ENCODE data around the gene GFOD1.

GRCh38 chr6:13472099-13472498 lies 15.3 kb downstream of the GFOD1 start:
- TF ChIP-seq EP300 (IDR thresholded peaks at IDR 0.05; ENCODE audit: borderline replicate concordance in 1 of 2, low read depth in 1 of 2, low read length in 1 of 2) (no peak), CTCF (IDR thresholded peaks at IDR 0.05) (no peak), POLR2AphosphoS5 (IDR thresholded peaks at IDR 0.05; ENCODE audit: low read depth, low read length) (no peak), TAF1 (IDR thresholded peaks at IDR 0.05; ENCODE audit: borderline replicate concordance, low read depth, low read length) (no peak), NRF1 (IDR thresholded peaks at IDR 0.05; ENCODE audit: low read depth, low read length) (no peak), GATA2 (CRISPR knock-in tag; IDR thresholded peaks at IDR 0.05) (no peak), FOSL2 (IDR thresholded peaks at IDR 0.05; ENCODE audit: borderline replicate concordance, low read depth) (no peak), SIN3A (IDR thresholded peaks at IDR 0.05; ENCODE audit: borderline replicate concordance, low read depth, low read length) (no peak), EZH2phosphoT487 (IDR thresholded peaks at IDR 0.05; ENCODE audit: borderline replicate concordance, low read depth) (no peak), RXRA (IDR thresholded peaks at IDR 0.05; ENCODE audit: borderline replicate concordance, low read depth) (no peak)
- TF ChIP-seq, protein P1, sequence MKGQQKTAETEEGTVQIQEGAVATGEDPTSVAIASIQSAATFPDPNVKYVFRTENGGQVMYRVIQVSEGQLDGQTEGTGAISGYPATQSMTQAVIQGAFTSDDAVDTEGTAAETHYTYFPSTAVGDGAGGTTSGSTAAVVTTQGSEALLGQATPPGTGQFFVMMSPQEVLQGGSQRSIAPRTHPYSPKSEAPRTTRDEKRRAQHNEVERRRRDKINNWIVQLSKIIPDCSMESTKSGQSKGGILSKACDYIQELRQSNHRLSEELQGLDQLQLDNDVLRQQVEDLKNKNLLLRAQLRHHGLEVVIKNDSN (IDR thresholded peaks at IDR 0.05; ENCODE audit: borderline replicate concordance, low read depth) = no peak
- TF ChIP-seq, protein P2, sequence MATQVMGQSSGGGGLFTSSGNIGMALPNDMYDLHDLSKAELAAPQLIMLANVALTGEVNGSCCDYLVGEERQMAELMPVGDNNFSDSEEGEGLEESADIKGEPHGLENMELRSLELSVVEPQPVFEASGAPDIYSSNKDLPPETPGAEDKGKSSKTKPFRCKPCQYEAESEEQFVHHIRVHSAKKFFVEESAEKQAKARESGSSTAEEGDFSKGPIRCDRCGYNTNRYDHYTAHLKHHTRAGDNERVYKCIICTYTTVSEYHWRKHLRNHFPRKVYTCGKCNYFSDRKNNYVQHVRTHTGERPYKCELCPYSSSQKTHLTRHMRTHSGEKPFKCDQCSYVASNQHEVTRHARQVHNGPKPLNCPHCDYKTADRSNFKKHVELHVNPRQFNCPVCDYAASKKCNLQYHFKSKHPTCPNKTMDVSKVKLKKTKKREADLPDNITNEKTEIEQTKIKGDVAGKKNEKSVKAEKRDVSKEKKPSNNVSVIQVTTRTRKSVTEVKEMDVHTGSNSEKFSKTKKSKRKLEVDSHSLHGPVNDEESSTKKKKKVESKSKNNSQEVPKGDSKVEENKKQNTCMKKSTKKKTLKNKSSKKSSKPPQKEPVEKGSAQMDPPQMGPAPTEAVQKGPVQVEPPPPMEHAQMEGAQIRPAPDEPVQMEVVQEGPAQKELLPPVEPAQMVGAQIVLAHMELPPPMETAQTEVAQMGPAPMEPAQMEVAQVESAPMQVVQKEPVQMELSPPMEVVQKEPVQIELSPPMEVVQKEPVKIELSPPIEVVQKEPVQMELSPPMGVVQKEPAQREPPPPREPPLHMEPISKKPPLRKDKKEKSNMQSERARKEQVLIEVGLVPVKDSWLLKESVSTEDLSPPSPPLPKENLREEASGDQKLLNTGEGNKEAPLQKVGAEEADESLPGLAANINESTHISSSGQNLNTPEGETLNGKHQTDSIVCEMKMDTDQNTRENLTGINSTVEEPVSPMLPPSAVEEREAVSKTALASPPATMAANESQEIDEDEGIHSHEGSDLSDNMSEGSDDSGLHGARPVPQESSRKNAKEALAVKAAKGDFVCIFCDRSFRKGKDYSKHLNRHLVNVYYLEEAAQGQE (IDR thresholded peaks at IDR 0.05; ENCODE audit: low read depth, low read length) = no peak
